B cell (primary cell): ENCODE results near the gene PYGO1.

Source experiments
- EZH2 ChIP-seq: IDR thresholded peaks from 2 replicates; pipeline ENCODE4 v1.6.1; 2012; ENCODE audit warnings: borderline replicate concordance, low read depth, mild to moderate bottlenecking, moderate library complexity, low read length; ENCODE audit not compliant: insufficient read depth, poor library complexity, severe bottlenecking
- TF ChIP-seq, protein P1 (sequence below): fragments of 200-600 bp; IDR thresholded peaks from one replicate; pipeline ENCODE4 v1.8.0; 2022; ENCODE audit warnings: antibody characterized with exemption, mild to moderate bottlenecking

DNA sequence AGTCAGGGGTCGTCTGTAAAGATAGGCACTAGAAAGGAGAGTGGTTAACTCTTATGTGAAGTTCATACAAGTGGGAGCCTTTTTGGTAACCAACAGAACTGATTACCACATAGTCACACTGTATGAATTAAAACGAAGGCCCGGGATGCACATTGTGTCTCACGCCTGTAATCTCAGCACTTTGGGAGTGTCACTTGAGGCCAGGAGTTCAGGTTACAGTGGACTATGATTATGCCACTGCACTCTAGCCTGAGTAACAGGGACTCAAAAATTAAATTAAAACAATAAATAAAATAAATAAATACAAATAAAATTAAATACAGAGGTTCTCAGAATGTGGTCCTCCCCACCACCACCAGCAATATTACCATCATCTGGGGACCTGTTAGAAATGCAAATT is 80.6 kb downstream of the PYGO1 start:
- TF ChIP-seq, protein P1, sequence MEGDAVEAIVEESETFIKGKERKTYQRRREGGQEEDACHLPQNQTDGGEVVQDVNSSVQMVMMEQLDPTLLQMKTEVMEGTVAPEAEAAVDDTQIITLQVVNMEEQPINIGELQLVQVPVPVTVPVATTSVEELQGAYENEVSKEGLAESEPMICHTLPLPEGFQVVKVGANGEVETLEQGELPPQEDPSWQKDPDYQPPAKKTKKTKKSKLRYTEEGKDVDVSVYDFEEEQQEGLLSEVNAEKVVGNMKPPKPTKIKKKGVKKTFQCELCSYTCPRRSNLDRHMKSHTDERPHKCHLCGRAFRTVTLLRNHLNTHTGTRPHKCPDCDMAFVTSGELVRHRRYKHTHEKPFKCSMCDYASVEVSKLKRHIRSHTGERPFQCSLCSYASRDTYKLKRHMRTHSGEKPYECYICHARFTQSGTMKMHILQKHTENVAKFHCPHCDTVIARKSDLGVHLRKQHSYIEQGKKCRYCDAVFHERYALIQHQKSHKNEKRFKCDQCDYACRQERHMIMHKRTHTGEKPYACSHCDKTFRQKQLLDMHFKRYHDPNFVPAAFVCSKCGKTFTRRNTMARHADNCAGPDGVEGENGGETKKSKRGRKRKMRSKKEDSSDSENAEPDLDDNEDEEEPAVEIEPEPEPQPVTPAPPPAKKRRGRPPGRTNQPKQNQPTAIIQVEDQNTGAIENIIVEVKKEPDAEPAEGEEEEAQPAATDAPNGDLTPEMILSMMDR: no peak
- TF ChIP-seq EZH2: no peak
